H9 (cell line): ENCODE data around the gene ZBTB9. TPM values are rescaled to one million over a fixed set of nuclear protein-coding genes. Genes with fewer than 3 reads are reported as not detected.

ENCODE experiments used
- DNase-seq: peaks from one replicate; pipeline ENCODE4 v3.0.0-alpha.2; 2017
- H2AFZ ChIP-seq: one replicate; pipeline ENCODE4 v1.6.1; 2013; ENCODE audit warnings: mild to moderate bottlenecking, low read length, control low read depth, moderate library complexity
- H2AK5ac ChIP-seq: 2 replicates; pipeline ENCODE4 v1.6.1; 2013; ENCODE audit warnings: low read length, control low read depth, mixed read lengths; ENCODE audit not compliant: insufficient read length
- H2BK120ac ChIP-seq: one replicate; pipeline ENCODE4 v1.6.1; 2013; ENCODE audit warnings: low read depth, mild to moderate bottlenecking, low read length, control low read depth, inconsistent platforms; ENCODE audit not compliant: poor library complexity, severe bottlenecking
- H2BK12ac ChIP-seq: 2 replicates; pipeline ENCODE4 v1.6.1; 2013; ENCODE audit warnings: low read length, control low read depth, mixed read lengths, low read depth; ENCODE audit not compliant: insufficient read length
- H2BK15ac ChIP-seq: 2 replicates; pipeline ENCODE4 v1.6.1; 2013; ENCODE audit warnings: low read depth, low read length, control low read depth
- H2BK20ac ChIP-seq: one replicate; pipeline ENCODE4 v1.6.1; 2013; ENCODE audit warnings: low read depth, mild to moderate bottlenecking, low read length, control low read depth, inconsistent platforms; ENCODE audit not compliant: poor library complexity, severe bottlenecking
- H2BK5ac ChIP-seq: 2 replicates; pipeline ENCODE4 v1.6.1; 2013; ENCODE audit warnings: low read length, control low read depth, mixed read lengths; ENCODE audit not compliant: insufficient read length
- H3K14ac ChIP-seq: 2 replicates; pipeline ENCODE4 v1.6.1; 2013; ENCODE audit warnings: low read length, control low read depth; ENCODE audit not compliant: insufficient read depth
- H3K18ac ChIP-seq: 2 replicates; pipeline ENCODE4 v1.6.1; 2013; ENCODE audit warnings: low read depth, mild to moderate bottlenecking, mixed read lengths, low read length, control low read depth; ENCODE audit not compliant: insufficient read length
- H3K23ac ChIP-seq: 2 replicates; pipeline ENCODE4 v1.6.1; 2013; ENCODE audit warnings: low read length, control low read depth, mixed read lengths, low read depth; ENCODE audit not compliant: insufficient read length
- H3K23me2 ChIP-seq: 2 replicates; pipeline ENCODE4 v1.6.1; 2013; ENCODE audit warnings: low read depth, mild to moderate bottlenecking, mixed read lengths, low read length, control low read depth; ENCODE audit not compliant: insufficient read length, poor library complexity, severe bottlenecking
- H3K27ac ChIP-seq: 2 replicates; pipeline ENCODE4 v1.5.1; 2013; ENCODE audit warnings: low read length, control low read depth, mixed read lengths, low read depth; ENCODE audit not compliant: insufficient read length
- H3K27me3 ChIP-seq: 2 replicates; pipeline ENCODE4 v1.6.1; 2013; ENCODE audit warnings: low read length, control low read depth, inconsistent platforms; ENCODE audit not compliant: insufficient read depth
- H3K4ac ChIP-seq: 2 replicates; pipeline ENCODE4 v1.6.1; 2013; ENCODE audit warnings: low read depth, mild to moderate bottlenecking, control low read depth, inconsistent platforms, low read length, moderate library complexity
- H3K4me1 ChIP-seq: 2 replicates; pipeline ENCODE4 v1.6.1; 2013; ENCODE audit warnings: low read length, control low read depth, inconsistent platforms; ENCODE audit not compliant: insufficient read depth
- H3K4me2 ChIP-seq: 2 replicates; pipeline ENCODE4 v1.6.1; 2013; ENCODE audit warnings: low read length, control low read depth, mixed read lengths; ENCODE audit not compliant: insufficient read length, insufficient read depth
- H3K56ac ChIP-seq: 2 replicates; pipeline ENCODE4 v1.6.1; 2013; ENCODE audit warnings: low read depth, mild to moderate bottlenecking, mixed read lengths, low read length, control low read depth; ENCODE audit not compliant: insufficient read length
- H3K79me1 ChIP-seq: 2 replicates; pipeline ENCODE4 v1.6.1; 2013; ENCODE audit warnings: low read depth, mild to moderate bottlenecking, moderate library complexity, low read length, control low read depth, inconsistent platforms; ENCODE audit not compliant: insufficient read depth, poor library complexity, severe bottlenecking
- H3K79me2 ChIP-seq: 2 replicates; pipeline ENCODE4 v1.6.1; 2013; ENCODE audit warnings: low read length, control low read depth, inconsistent platforms; ENCODE audit not compliant: insufficient read depth
- H3K9ac ChIP-seq: 2 replicates; pipeline ENCODE4 v1.6.1; 2013; ENCODE audit warnings: low read length, control low read depth, mixed read lengths; ENCODE audit not compliant: insufficient read length; ENCODE audit errors: extremely low read depth
- H3K9me3 ChIP-seq: one replicate; pipeline ENCODE4 v1.6.1; 2013; ENCODE audit warnings: low read depth, low read length, inconsistent platforms; ENCODE audit not compliant: control insufficient read depth
- H3T11ph ChIP-seq: one replicate; pipeline ENCODE4 v1.6.1; 2013; ENCODE audit warnings: mild to moderate bottlenecking, low read length, control low read depth, inconsistent platforms
- H4K20me1 ChIP-seq: one replicate; pipeline ENCODE4 v1.6.1; 2013; ENCODE audit not compliant: control insufficient read depth, insufficient read length, insufficient read depth
- H4K5ac ChIP-seq: 2 replicates; pipeline ENCODE4 v1.6.1; 2013; ENCODE audit warnings: low read depth, mild to moderate bottlenecking, mixed read lengths, low read length, control low read depth; ENCODE audit not compliant: insufficient read length
- H4K8ac ChIP-seq: replicated peaks from 2 replicates; pipeline ENCODE4 v1.6.1; 2013; ENCODE audit warnings: low read length, control low read depth, mixed read lengths, low read depth; ENCODE audit not compliant: insufficient read length
- H4K91ac ChIP-seq: 2 replicates; pipeline ENCODE4 v1.6.1; 2013; ENCODE audit warnings: low read depth, mild to moderate bottlenecking, moderate library complexity, mixed read lengths, low read length, control low read depth; ENCODE audit not compliant: insufficient read length
- H3K27ac Mint-ChIP-seq, 3 experiments: 2 replicates in 2 of 3; 3 replicates in 1 of 3; pipeline ENCODE4 v1.8.0; 2020 to 2021; ENCODE audit warnings: mixed read lengths in 3 of 3, mild to moderate bottlenecking in 1 of 3, moderate library complexity in 1 of 3
- H3K27me3 Mint-ChIP-seq: 2 replicates; pipeline ENCODE4 v1.8.0; 2021; ENCODE audit warnings: low read depth, mild to moderate bottlenecking, moderate library complexity, mixed read lengths
- H3K36me3 Mint-ChIP-seq, 3 experiments: 2 replicates in 2 of 3; 3 replicates in 1 of 3; pipeline ENCODE4 v1.8.0; 2020 to 2021; ENCODE audit warnings: low read depth in 3 of 3, mixed read lengths in 3 of 3; ENCODE audit not compliant: insufficient read depth in 1 of 3
- H3K4me1 Mint-ChIP-seq, 2 experiments: 2 replicates each; pipeline ENCODE4 v1.8.0; 2020; ENCODE audit warnings: mixed read lengths in 2 of 2
- H3K4me3 Mint-ChIP-seq, 2 experiments: 2 replicates in 1 of 2; 3 replicates in 1 of 2; pipeline ENCODE4 v1.8.0; 2020 to 2021; ENCODE audit warnings: mild to moderate bottlenecking in 2 of 2, mixed read lengths in 2 of 2, moderate library complexity in 1 of 2
- H3K9me3 Mint-ChIP-seq, 2 experiments: 2 replicates in 1 of 2; 3 replicates in 1 of 2; pipeline ENCODE4 v1.8.0; 2020; ENCODE audit warnings: mild to moderate bottlenecking in 2 of 2, mixed read lengths in 2 of 2, moderate library complexity in 1 of 2
- CTCF ChIP-seq: fragments of 200-600 bp; sonication (generic); conservative IDR thresholded peaks from 3 replicates; pipeline ENCODE4 v1.8.0; 2021; ENCODE audit warnings: antibody characterized with exemption, mild to moderate bottlenecking
- WGBS: extraction: QIAGEN DNeasy Blood & Tissue Kit; methylation state at CpG from one replicate; pipeline ENCODE4 v1.1.7; 2013; ENCODE audit warnings: missing lambda C conversion rate, low lambda C conversion rate, mixed read lengths; ENCODE audit not compliant: insufficient read length; ENCODE audit errors: extremely low coverage; 5-methylcytosine and 5-hydroxymethylcytosine counted together
- total RNA-seq: library from RNA; stranded (reverse); gene quantifications from 2 replicates; pipeline ENCODE4 v1.2.1, GENCODE V29; 2021

ZBTB9 gene
- total RNA-seq, 1 experiment from 2014 or later = 53.1 TPM

DNA sequence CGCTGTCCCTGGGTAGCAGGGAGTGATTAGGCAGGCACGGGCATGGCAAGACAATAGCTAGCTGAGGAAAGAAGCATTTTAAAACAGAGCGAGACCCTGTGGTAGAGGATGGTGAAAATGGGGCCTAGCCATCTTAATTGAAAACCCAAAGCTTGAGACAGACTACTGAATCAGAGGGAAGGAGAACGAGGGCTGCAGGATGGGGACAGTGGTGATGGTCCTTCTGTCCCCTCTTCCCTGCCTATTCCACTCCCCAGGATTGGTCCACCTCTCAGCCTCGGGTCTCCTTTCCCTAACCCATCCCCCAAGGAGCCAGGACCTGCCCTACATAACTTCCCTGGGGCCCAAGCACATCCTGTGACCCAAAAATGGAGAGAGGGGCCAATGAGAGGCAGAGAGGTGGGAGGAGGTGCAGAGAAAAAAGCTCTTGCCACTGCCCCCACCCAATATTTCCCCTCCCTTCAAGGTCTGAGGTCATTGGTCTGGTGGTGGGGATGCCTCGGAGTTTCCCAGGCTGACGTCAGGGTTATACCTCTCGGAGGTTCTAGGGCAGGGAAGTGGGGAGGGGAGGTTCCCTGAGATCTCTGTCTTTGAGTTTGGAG, 35.6 kb upstream of the ZBTB9 start:
- Histone ChIP-seq H3K27ac (peak overlapping the region; percentile 84), H4K5ac (peak overlapping the region; percentile 7), H3K79me2 (peaks cover 12% of the 10 kb centered on the region; the same call in 1 of the 2 replicates), H2AK5ac (no peak overlapping the region), H3K4me1 (peaks cover 4% of the 10 kb centered on the region), H4K20me1 (no peaks in the 10 kb centered on the region), H4K8ac (no peak overlapping the region), H3K23me2 (peaks cover 21% of the 10 kb centered on the region), H2BK12ac (peak overlapping the region; percentile 55), H3K56ac (no peak overlapping the region), H3T11ph (peak overlapping the region; percentile 68), H2BK20ac (no peak overlapping the region), H3K18ac (peak overlapping the region; percentile 50), H2BK5ac (peak overlapping the region; percentile 25), H3K4me2 (peak overlapping the region; percentile 67), H2AFZ (no peak overlapping the region), H2BK120ac (no peak overlapping the region), H2BK15ac (no peak overlapping the region), H3K4ac (peak overlapping the region; percentile 6; the same call in 1 of the 2 replicates), H4K91ac (no peak overlapping the region), H3K27me3 (no peaks in the 10 kb centered on the region), H3K79me1 (peaks cover 3% of the 10 kb centered on the region), H3K9ac (peak overlapping the region; percentile 33), H3K23ac (no peak overlapping the region), H3K14ac (peak overlapping the region; percentile 39), H3K9me3 (no peaks in the 10 kb centered on the region)
- H3K9me3 Mint-ChIP-seq = no peaks in the 10 kb centered on the region
- peak; percentile 8; the same call in 1 of the 3 replicates for TF ChIP-seq CTCF
- no CpG with 5 or more reads among the region's 8 CpGs for WGBS
- peaks cover 31 to 53% (median 51%) of the 10 kb centered on the region in 3 experiments; a peak in 6 of 7 replicates for H3K36me3 Mint-ChIP-seq
- peaks cover 1% of the 10 kb centered on the region for H3K27me3 Mint-ChIP-seq
- peak overlapping the region; percentile 97 to 98 for H3K4me3 Mint-ChIP-seq
- peaks cover 60 to 73% of the 10 kb centered on the region in 2 experiments for H3K4me1 Mint-ChIP-seq
- H3K27ac Mint-ChIP-seq = peak overlapping the region; percentile 98 to 100 (median 98)
- DNase-seq = peak; percentile 56
